H1 (cell line): ENCODE results near the gene MSH2. TPM values are rescaled to one million over a fixed set of nuclear protein-coding genes. Genes with fewer than 3 reads are reported as not detected.

Experiments used
- CEBPB ChIP-seq: IDR thresholded peaks from 2 replicates; pipeline ENCODE4 v1.6.1; 2012; ENCODE audit warnings: low read depth, low read length
- CTCF ChIP-seq, 3 experiments: IDR thresholded peaks; 1 replicate in 2 of 3; 2 replicates in 1 of 3; pipeline versions ENCODE4 v1.5.1 to v1.6.1; 2011; ENCODE audit warnings: low read length in 3 of 3, mild to moderate bottlenecking in 3 of 3, inconsistent platforms in 2 of 3, low read depth in 1 of 3, moderate library complexity in 1 of 3; ENCODE audit not compliant: insufficient read depth in 1 of 3; ENCODE audit errors: control extremely low read depth in 1 of 3
- EP300 ChIP-seq, 2 experiments: IDR thresholded peaks; 1 replicate in 1 of 2; 2 replicates in 1 of 2; pipeline ENCODE4 v1.6.1; 2011 to 2012; ENCODE audit warnings: low read depth in 2 of 2, low read length in 2 of 2, mild to moderate bottlenecking in 2 of 2, borderline replicate concordance in 1 of 2, inconsistent platforms in 1 of 2, moderate library complexity in 1 of 2
- SP2 ChIP-seq: IDR thresholded peaks from 2 replicates; pipeline ENCODE4 v1.6.1; 2012; ENCODE audit warnings: mild to moderate bottlenecking, low read length, inconsistent platforms
- polyA plus RNA-seq, 7 experiments: library from polyadenylated mRNA; depleted of rRNA in 3 of 7; stranded (reverse) in 5 of 7; unstranded in 2 of 7; fragments of >200 nt in 5 of 7; fragments of 200-250 nt in 2 of 7; gene quantifications; 1 replicate in 5 of 7; 2 replicates in 1 of 7; 4 replicates in 1 of 7; pipeline versions ENCODE4 v1.2.1 to v1.2.3, GENCODE V29; 2011 to 2013; ENCODE audit warnings: missing spikeins in 2 of 7, mixed read lengths in 2 of 7
- total RNA-seq: library from RNA; stranded (reverse); fragmentation: NEBNext Ultra II Directional; extraction: Animal tissue kit (Norgen Biotek cat#: 25700); gene quantifications from 2 replicates; pipeline ENCODE4 v1.2.1, GENCODE V29; 2021

Gene MSH2
- total and polyA plus RNA-seq, 2 of the 8 experiments (the other 6 are each of a cell fraction or from before 2014, with no cell fraction given), result 64.1 to 228 TPM

- no peak for TF ChIP-seq EP300 (IDR thresholded peaks at IDR 0.05; ENCODE audit: borderline replicate concordance in 1 of 2, low read depth in 2 of 2, low read length in 2 of 2)
- no peak for TF ChIP-seq CTCF (IDR thresholded peaks at IDR 0.05; ENCODE audit: control extremely low read depth in 1 of 3, insufficient read depth in 1 of 3, low read depth in 1 of 3, low read length in 3 of 3)
- no peak for TF ChIP-seq SP2
- no peak for TF ChIP-seq CEBPB
- TF ChIP-seq, all 59 proteins: peak for 0
Observed at GRCh38 chr2:47506024-47506423, 103.1 kb downstream of the MSH2 start (continued).
